HepG2 (cell line): ENCODE results near the gene TTC31. TPM values are rescaled to one million over a fixed set of nuclear protein-coding genes. Genes with fewer than 3 reads are reported as not detected.

Source experiments
- ATAC-seq: fragments of 200-7000 bp; cut with Tn5 transposase; 3 replicates; pipeline ENCODE4 v1.9.1; 2020; ENCODE audit warnings: mild to moderate bottlenecking, moderate library complexity
- BruUV-seq: library from RNA; stranded (reverse); fragments of 400-500 nt; replicated peaks from 2 replicates; lab custom pipeline; 2021; lab: Mats Ljungman, UMichigan
- CTCF ChIA-PET: fragments of 300-600 bp; formaldehyde crosslinking; extraction: SDS; loops from one replicate; lab custom pipeline; 2021; ENCODE audit warnings: low total read pairs, inconsistent platforms, low intra/inter-chr PET ratio; lab: Yijun Ruan, JAX
- POLR2A ChIA-PET: fragments of 350-600 bp; sonication (Branson Sonifier 250); formaldehyde crosslinking; loops from one replicate; lab custom pipeline; 2020; ENCODE audit warnings: antibody characterized with exemption, inconsistent platforms; lab: Yijun Ruan, JAX
- DNase-seq: peaks from one replicate; pipeline ENCODE4 v3.0.0-alpha.2; 2015; ENCODE audit warnings: low spot score
- FAIRE-seq: peaks from 3 replicates; lab custom pipeline; 2011; peaks lifted over from hg19 to GRCh38; lab: Jason Lieb, UNC
- H2AFZ ChIP-seq: one replicate; pipeline ENCODE4 v1.6.1; 2011; ENCODE audit warnings: low read length, inconsistent platforms
- H3K27ac ChIP-seq: fragments of 300-600 bp; 3 replicates; pipeline ENCODE4 v1.8.0; 2011; ENCODE audit warnings: mixed run types, mild to moderate bottlenecking, mixed read lengths, low read length, inconsistent platforms; ENCODE audit not compliant: insufficient read depth; ENCODE audit errors: extremely low read length
- H3K27me3 ChIP-seq, 2 experiments: fragments of 200-600 bp in 1 of 2; 2 replicates in 1 of 2; 3 replicates in 1 of 2; pipeline versions ENCODE4 v1.6.0 to v1.8.0; 2011; ENCODE audit warnings: low read length in 2 of 2, mild to moderate bottlenecking in 2 of 2, moderate library complexity in 2 of 2, inconsistent platforms in 1 of 2; ENCODE audit not compliant: insufficient read depth in 2 of 2, control insufficient read depth in 1 of 2
- H3K36me3 ChIP-seq, 2 experiments: fragments of 200-600 bp in 1 of 2; replicated peaks in 1 of 2; 2 replicates in 1 of 2; 3 replicates in 1 of 2; pipeline versions ENCODE4 v1.5.1 to v1.8.0; 2011; ENCODE audit warnings: low read length in 2 of 2, inconsistent platforms in 1 of 2; ENCODE audit not compliant: insufficient read depth in 2 of 2, control insufficient read depth in 1 of 2
- H3K4me1 ChIP-seq: 2 replicates; pipeline ENCODE4 v1.5.1; 2012; ENCODE audit warnings: low read length, inconsistent platforms; ENCODE audit not compliant: insufficient read depth
- H3K4me2 ChIP-seq: 2 replicates; pipeline ENCODE4 v1.6.0; 2011; ENCODE audit warnings: low read depth, low read length, inconsistent platforms
- H3K4me3 ChIP-seq, 3 experiments: fragments of 200-600 bp in 1 of 3; sonication (generic), shearing (Covaris generic) in 1 of 3; replicated peaks in 1 of 3; 2 replicates each; pipeline ENCODE4 v1.5.1; 2011 to 2016; ENCODE audit warnings: low read length in 3 of 3, inconsistent platforms in 2 of 3, low read depth in 2 of 3, mild to moderate bottlenecking in 2 of 3, control low read depth in 1 of 3, mixed read lengths in 1 of 3; ENCODE audit not compliant: insufficient read depth in 1 of 3
- H3K79me2 ChIP-seq: one replicate; pipeline ENCODE4 v1.6.1; 2011; ENCODE audit warnings: low read length, inconsistent platforms; ENCODE audit not compliant: insufficient read depth
- H3K9ac ChIP-seq: 2 replicates; pipeline ENCODE4 v1.6.0; 2011; ENCODE audit warnings: mild to moderate bottlenecking, low read depth, low read length, inconsistent platforms; ENCODE audit not compliant: insufficient read depth
- H3K9me3 ChIP-seq: 2 replicates; pipeline ENCODE4 v1.5.1; 2012; ENCODE audit warnings: mild to moderate bottlenecking, low read length
- H4K20me1 ChIP-seq: 2 replicates; pipeline ENCODE4 v1.6.0; 2011; ENCODE audit warnings: inconsistent platforms, mild to moderate bottlenecking, low read length, moderate library complexity; ENCODE audit not compliant: insufficient read depth
- BRD4 ChIP-seq: sonication (generic); formaldehyde crosslinking; IDR thresholded peaks from 2 replicates; pipeline ENCODE4 v1.4.0; 2020; ENCODE audit warnings: missing genetic modification reagents
- CREBL2 ChIP-seq: sonication (generic); formaldehyde crosslinking; IDR thresholded peaks from 2 replicates; pipeline ENCODE4 v1.8.1; 2023; ENCODE audit warnings: missing genetic modification reagents, mild to moderate bottlenecking, borderline replicate concordance
- EP300 ChIP-seq, 3 experiments: sonication (generic) in 1 of 3; formaldehyde crosslinking in 1 of 3; IDR thresholded peaks; 2 replicates each; pipeline versions ENCODE4 v1.5.1 to v1.6.1; 2011 to 2020; ENCODE audit warnings: low read depth in 2 of 3, low read length in 2 of 3, borderline replicate concordance in 1 of 3, improper control_type of control experiment in 1 of 3, mild to moderate bottlenecking in 1 of 3, missing genetic modification reagents in 1 of 3, moderate library complexity in 1 of 3
- GABPA ChIP-seq, 2 experiments: IDR thresholded peaks; 2 replicates each; pipeline ENCODE4 v1.6.1; 2011 to 2016; ENCODE audit warnings: low read depth in 2 of 2, low read length in 1 of 2, missing biosample characterization in 1 of 2, missing genetic modification characterization in 1 of 2
- HHEX ChIP-seq: IDR thresholded peaks from 2 replicates; pipeline ENCODE4 v1.6.1; 2016; ENCODE audit warnings: control low read depth
- HIVEP1 ChIP-seq: sonication (generic); formaldehyde crosslinking; IDR thresholded peaks from 2 replicates; pipeline ENCODE4 v1.4.0; 2020; ENCODE audit warnings: mild to moderate bottlenecking, missing genetic modification reagents
- IRF2 ChIP-seq: IDR thresholded peaks from 2 replicates; pipeline ENCODE4 v1.6.1; 2018; ENCODE audit warnings: missing genetic modification reagents, missing compliant biosample characterization
- ISX ChIP-seq: sonication (generic); formaldehyde crosslinking; conservative IDR thresholded peaks from 2 replicates; pipeline ENCODE4 v1.5.0; 2020; ENCODE audit warnings: missing genetic modification reagents
- MIER3 ChIP-seq: IDR thresholded peaks from 2 replicates; pipeline ENCODE4 v1.6.1; 2016; ENCODE audit warnings: missing compliant biosample characterization, borderline replicate concordance
- NFE2 ChIP-seq: sonication (generic); formaldehyde crosslinking; IDR thresholded peaks from 2 replicates; pipeline ENCODE4 v1.4.0; 2020; ENCODE audit warnings: missing genetic modification reagents
- NRL ChIP-seq: sonication (generic); formaldehyde crosslinking; IDR thresholded peaks from 2 replicates; pipeline ENCODE4 v1.5.0; 2020; ENCODE audit warnings: missing genetic modification reagents, mild to moderate bottlenecking, moderate library complexity, borderline replicate concordance
- PAF1 ChIP-seq: IDR thresholded peaks from 2 replicates; pipeline ENCODE4 v1.6.1; 2016; ENCODE audit warnings: missing genetic modification reagents, missing compliant biosample characterization
- PRPF4 ChIP-seq: fragments of 200-400 bp; formaldehyde crosslinking; IDR thresholded peaks from 2 replicates; pipeline ENCODE4 v1.6.1; 2016; ENCODE audit warnings: low read length, low read depth; ENCODE audit not compliant: poor library complexity, severe bottlenecking
- RBFOX2 ChIP-seq: fragments of 200-400 bp; formaldehyde crosslinking; IDR thresholded peaks from 2 replicates; pipeline ENCODE4 v1.6.1; 2017; ENCODE audit warnings: low read depth, mild to moderate bottlenecking, low read length
- RXRA ChIP-seq: sonication (generic); formaldehyde crosslinking; IDR thresholded peaks from 2 replicates; pipeline ENCODE4 v1.5.1; 2020; ENCODE audit warnings: missing genetic modification reagents
- SIN3B ChIP-seq: fragments of 150-350 bp; IDR thresholded peaks from 2 replicates; pipeline ENCODE4 v1.6.1; 2014; ENCODE audit warnings: low read length
- TBX3 ChIP-seq: fragments of 450-650 bp; IDR thresholded peaks from 2 replicates; pipeline ENCODE4 v1.6.1; 2017; ENCODE audit warnings: antibody characterized with exemption, mild to moderate bottlenecking, inconsistent platforms, borderline replicate concordance
- TOE1 ChIP-seq: sonication (generic); formaldehyde crosslinking; IDR thresholded peaks from 2 replicates; pipeline ENCODE4 v1.4.0; 2020; ENCODE audit warnings: mild to moderate bottlenecking, missing genetic modification reagents
- ZBTB42 ChIP-seq: sonication (generic); formaldehyde crosslinking; IDR thresholded peaks from 2 replicates; pipeline ENCODE4 v1.5.0; 2020; ENCODE audit warnings: mild to moderate bottlenecking, missing genetic modification reagents
- ZKSCAN8 ChIP-seq: IDR thresholded peaks from 2 replicates; pipeline ENCODE4 v1.6.1; 2016; ENCODE audit warnings: borderline replicate concordance, missing genetic modification reagents, missing compliant biosample characterization
- ZNF17 ChIP-seq: sonication (generic); formaldehyde crosslinking; IDR thresholded peaks from 2 replicates; pipeline ENCODE4 v1.5.0; 2020; ENCODE audit warnings: mild to moderate bottlenecking, missing genetic modification reagents
- ZNF703 ChIP-seq: sonication (generic); formaldehyde crosslinking; IDR thresholded peaks from 2 replicates; pipeline ENCODE4 v1.5.1; 2020; ENCODE audit warnings: missing genetic modification reagents, mild to moderate bottlenecking, moderate library complexity, borderline replicate concordance
- ZNF75D ChIP-seq: sonication (generic); formaldehyde crosslinking; IDR thresholded peaks from 2 replicates; pipeline ENCODE4 v1.8.1; 2023; ENCODE audit warnings: missing genetic modification reagents, mild to moderate bottlenecking, borderline replicate concordance
- WGBS: methylation state at CpG from one replicate; pipeline ENCODE4 v1.1.6; 2017; ENCODE audit warnings: low lambda C conversion rate; 5-methylcytosine and 5-hydroxymethylcytosine counted together
- in situ Hi-C: cut with HindIII; loops from 2 replicates; pipeline ENCODE4 v1.10.0; 2017; ENCODE audit warnings: low pct_unique_long_range_greater_than_20kb; ENCODE audit not compliant: extremely low pct_ligation_motif_present
- intact Hi-C: fragments of 100-400 bp; cut with micrococcal nuclease; formaldehyde crosslinking; loops from one replicate; pipeline ENCODE4 v1.10.0; 2022; ENCODE audit not compliant: unreplicated experiment
- polyA plus RNA-seq, 8 experiments: library from polyadenylated mRNA; depleted of rRNA in 3 of 8; stranded (reverse) in 7 of 8; unstranded in 1 of 8; fragments of >200 nt; fragmentation: Illumina TruSeq in 4 of 8; extraction: Trizol in 4 of 8; gene quantifications; 2 replicates each; pipeline versions ENCODE4 v1.2.1 to v1.2.3, GENCODE V29; 2011 to 2016; ENCODE audit warnings: low read depth in 4 of 8, missing spikeins in 1 of 8, mixed read lengths in 1 of 8; ENCODE audit not compliant: insufficient read depth in 1 of 8
- total RNA-seq, 5 experiments: library from RNA; depleted of rRNA; stranded (reverse); fragments of >200 nt; fragmentation: Illumina TruSeq; extraction: Trizol; gene quantifications; 2 replicates each; pipeline ENCODE4 v1.2.3, GENCODE V29; 2016; ENCODE audit warnings: low read depth in 1 of 5
- TF ChIP-seq, protein P1 (sequence below): sonication (generic); formaldehyde crosslinking; IDR thresholded peaks from 2 replicates; pipeline ENCODE4 v1.4.0; 2020; ENCODE audit warnings: missing genetic modification reagents, borderline replicate concordance

Gene TTC31
- total and polyA plus RNA-seq, 2 of the 13 experiments (the other 11 are each of a cell fraction or from before 2014, with no cell fraction given) = 28.3 to 39.5 TPM

- Histone ChIP-seq H3K9ac (peak overlapping the region; percentile 27; the same call in 1 of the 2 replicates), H3K79me2 (peaks cover 51% of the 10 kb centered on the region), H3K4me1 (peaks cover 69% of the 10 kb centered on the region), H3K27me3 (no peaks in the 10 kb centered on the region; a peak in 1 of 5 replicates), H3K4me2 (peak overlapping the region; percentile 92), H4K20me1 (no peaks in the 10 kb centered on the region), H2AFZ (no peak overlapping the region), H3K27ac (peak overlapping the region; percentile 9), H3K9me3 (no peaks in the 10 kb centered on the region), H3K36me3 (no peaks in the 10 kb centered on the region; a peak in 3 of 5 replicates), H3K4me3 (peak overlapping the region; percentile 5 to 26 (median 14); a peak in 2 of 6 replicates)
- ATAC-seq (no peak), DNase-seq (no peak), FAIRE-seq (no peak)
- intact Hi-C loops = loop anchor here (2.0 kb wide), 1 partner anchor 81 kb away; no protein-coding TSS in a partner anchor
- in situ Hi-C loops = no loop called here
- no TSS peak for BruUV-seq
- ChIA-PET POLR2A (interaction anchor here (0.8 to 16.5 kb wide), 14 partner anchors 9 to 76 kb away, joined by 3 to 795 read pairs (median 11); partner anchors contain the start of genes AUP1, CCDC142, DQX1 and HTRA2), CTCF (interaction anchor here (1.9 kb wide), 1 partner anchor 82 kb away, joined by 6 read pairs; no protein-coding TSS in a partner anchor)
- 82% methylated on average over 14 of the region's 14 CpGs for WGBS
- TF ChIP-seq NRL (CRISPR knock-in tag) (no peak), PRPF4 (no peak), HHEX (CRISPR knock-in tag) (no peak), NFE2 (no peak), EP300 (IDR thresholded peaks at IDR 0.05; ENCODE audit: low read depth in 2 of 2, low read length in 2 of 2) (no peak), EP300 (CRISPR knock-in tag; IDR thresholded peaks at IDR 0.05; ENCODE audit: borderline replicate concordance) (no peak), ISX (CRISPR knock-in tag) (no peak), GABPA (IDR thresholded peaks at IDR 0.05; ENCODE audit: low read depth, low read length) (no peak), GABPA (CRISPR knock-in tag; IDR thresholded peaks at IDR 0.05; ENCODE audit: low read depth) (no peak), ZNF75D (CRISPR knock-in tag) (0 out of 2 replicates have a peak, but pooled peaks have one; percentile 46), TBX3 (no peak), TOE1 (CRISPR knock-in tag) (no peak), BRD4 (CRISPR knock-in tag) (no peak), RBFOX2 (peak; percentile 57; the same call in 1 of the 2 replicates), MIER3 (CRISPR knock-in tag) (no peak), SIN3B (no peak), CREBL2 (CRISPR knock-in tag) (no peak), RXRA (CRISPR knock-in tag) (0 out of 2 replicates have a peak, but pooled peaks have one; percentile 22), HIVEP1 (CRISPR knock-in tag) (no peak), ZNF703 (CRISPR knock-in tag) (no peak), ZKSCAN8 (CRISPR knock-in tag) (no peak), PAF1 (CRISPR knock-in tag) (peak; percentile 28; the same call in 1 of the 2 replicates), ZBTB42 (CRISPR knock-in tag) (no peak), IRF2 (CRISPR knock-in tag) (no peak), ZNF17 (CRISPR knock-in tag) (no peak)
- TF ChIP-seq, protein P1, sequence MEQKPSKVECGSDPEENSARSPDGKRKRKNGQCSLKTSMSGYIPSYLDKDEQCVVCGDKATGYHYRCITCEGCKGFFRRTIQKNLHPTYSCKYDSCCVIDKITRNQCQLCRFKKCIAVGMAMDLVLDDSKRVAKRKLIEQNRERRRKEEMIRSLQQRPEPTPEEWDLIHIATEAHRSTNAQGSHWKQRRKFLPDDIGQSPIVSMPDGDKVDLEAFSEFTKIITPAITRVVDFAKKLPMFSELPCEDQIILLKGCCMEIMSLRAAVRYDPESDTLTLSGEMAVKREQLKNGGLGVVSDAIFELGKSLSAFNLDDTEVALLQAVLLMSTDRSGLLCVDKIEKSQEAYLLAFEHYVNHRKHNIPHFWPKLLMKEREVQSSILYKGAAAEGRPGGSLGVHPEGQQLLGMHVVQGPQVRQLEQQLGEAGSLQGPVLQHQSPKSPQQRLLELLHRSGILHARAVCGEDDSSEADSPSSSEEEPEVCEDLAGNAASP (CRISPR knock-in tag) = 0 out of 2 replicates have a peak, but pooled peaks have one; percentile 29
These were observed 22.8 kb downstream of the TTC31 start for GRCh38 chr2:74505448-74506246.
